ENCODE data around the gene RNF157. TPM values are rescaled to one million over a fixed set of nuclear protein-coding genes. Genes with fewer than 3 reads are reported as not detected.

RNF157 gene
- total RNA-seq, 1 donor from 2014 or later: 18.7 TPM

GRCh38 chr17:76176701-76177574 lies 63.4 kb downstream of the RNF157 start:
- Mint-ChIP-seq H3K4me1 (ENCODE audit: unreplicated experiment) (peaks cover 8% of the 10 kb centered on the region), H3K9me3 (ENCODE audit: unreplicated experiment) (no peaks in the 10 kb centered on the region), H3K36me3 (ENCODE audit: low read depth, unreplicated experiment) (no peaks in the 10 kb centered on the region), H3K4me3 (ENCODE audit: unreplicated experiment) (no peak overlapping the region), H3K27me3 (ENCODE audit: unreplicated experiment) (peaks cover 2% of the 10 kb centered on the region), H3K27ac (ENCODE audit: unreplicated experiment) (no peak overlapping the region)
- DNase-seq (ENCODE audit: low spot score): no peak
- TF ChIP-seq, protein P1, sequence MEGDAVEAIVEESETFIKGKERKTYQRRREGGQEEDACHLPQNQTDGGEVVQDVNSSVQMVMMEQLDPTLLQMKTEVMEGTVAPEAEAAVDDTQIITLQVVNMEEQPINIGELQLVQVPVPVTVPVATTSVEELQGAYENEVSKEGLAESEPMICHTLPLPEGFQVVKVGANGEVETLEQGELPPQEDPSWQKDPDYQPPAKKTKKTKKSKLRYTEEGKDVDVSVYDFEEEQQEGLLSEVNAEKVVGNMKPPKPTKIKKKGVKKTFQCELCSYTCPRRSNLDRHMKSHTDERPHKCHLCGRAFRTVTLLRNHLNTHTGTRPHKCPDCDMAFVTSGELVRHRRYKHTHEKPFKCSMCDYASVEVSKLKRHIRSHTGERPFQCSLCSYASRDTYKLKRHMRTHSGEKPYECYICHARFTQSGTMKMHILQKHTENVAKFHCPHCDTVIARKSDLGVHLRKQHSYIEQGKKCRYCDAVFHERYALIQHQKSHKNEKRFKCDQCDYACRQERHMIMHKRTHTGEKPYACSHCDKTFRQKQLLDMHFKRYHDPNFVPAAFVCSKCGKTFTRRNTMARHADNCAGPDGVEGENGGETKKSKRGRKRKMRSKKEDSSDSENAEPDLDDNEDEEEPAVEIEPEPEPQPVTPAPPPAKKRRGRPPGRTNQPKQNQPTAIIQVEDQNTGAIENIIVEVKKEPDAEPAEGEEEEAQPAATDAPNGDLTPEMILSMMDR (IDR thresholded peaks at IDR 0.05; ENCODE audit: unreplicated experiment): no peak

- Mint-ChIP-seq H3K4me1 (ENCODE audit: unreplicated experiment) (peaks cover 1% of the 10 kb centered on the region), H3K4me3 (ENCODE audit: unreplicated experiment) (no peak overlapping the region), H3K27ac (ENCODE audit: unreplicated experiment) (no peak overlapping the region), H3K36me3 (ENCODE audit: low read depth, unreplicated experiment) (no peaks in the 10 kb centered on the region), H3K9me3 (ENCODE audit: unreplicated experiment) (no peaks in the 10 kb centered on the region), H3K27me3 (ENCODE audit: unreplicated experiment) (peaks cover 2% of the 10 kb centered on the region)
- TF ChIP-seq, protein P1 (IDR thresholded peaks at IDR 0.05; ENCODE audit: unreplicated experiment): no peak
- no peak for DNase-seq (ENCODE audit: low spot score)
Observed at GRCh38 chr17:76174037-76174436, 66.3 kb downstream of the RNF157 start.

- peaks cover 2% of the 10 kb centered on the region for H3K27me3 Mint-ChIP-seq (ENCODE audit: unreplicated experiment)
- no peaks in the 10 kb centered on the region for H3K36me3 Mint-ChIP-seq (ENCODE audit: low read depth, unreplicated experiment)
- H3K4me3 Mint-ChIP-seq (ENCODE audit: unreplicated experiment): no peak overlapping the region
- no peaks in the 10 kb centered on the region for H3K9me3 Mint-ChIP-seq (ENCODE audit: unreplicated experiment)
- no peak for DNase-seq (ENCODE audit: low spot score)
- TF ChIP-seq, protein P1 (IDR thresholded peaks at IDR 0.05; ENCODE audit: unreplicated experiment): no peak
- no peak overlapping the region for H3K27ac Mint-ChIP-seq (ENCODE audit: unreplicated experiment)
- H3K4me1 Mint-ChIP-seq (ENCODE audit: unreplicated experiment): peaks cover 5% of the 10 kb centered on the region
Observed at GRCh38 chr17:76173474-76173873, 66.8 kb downstream of the RNF157 start.

- Mint-ChIP-seq H3K27me3 (ENCODE audit: unreplicated experiment) (no peaks in the 10 kb centered on the region), H3K9me3 (ENCODE audit: unreplicated experiment) (no peaks in the 10 kb centered on the region), H3K27ac (ENCODE audit: unreplicated experiment) (no peak overlapping the region), H3K36me3 (ENCODE audit: low read depth, unreplicated experiment) (no peaks in the 10 kb centered on the region), H3K4me3 (ENCODE audit: unreplicated experiment) (no peak overlapping the region), H3K4me1 (ENCODE audit: unreplicated experiment) (peaks cover 11% of the 10 kb centered on the region)
- TF ChIP-seq, protein P1 (IDR thresholded peaks at IDR 0.05; ENCODE audit: unreplicated experiment): no peak
- DNase-seq (ENCODE audit: low spot score): no peak
Observed at GRCh38 chr17:76171706-76172105, 68.6 kb downstream of the RNF157 start.

DNA sequence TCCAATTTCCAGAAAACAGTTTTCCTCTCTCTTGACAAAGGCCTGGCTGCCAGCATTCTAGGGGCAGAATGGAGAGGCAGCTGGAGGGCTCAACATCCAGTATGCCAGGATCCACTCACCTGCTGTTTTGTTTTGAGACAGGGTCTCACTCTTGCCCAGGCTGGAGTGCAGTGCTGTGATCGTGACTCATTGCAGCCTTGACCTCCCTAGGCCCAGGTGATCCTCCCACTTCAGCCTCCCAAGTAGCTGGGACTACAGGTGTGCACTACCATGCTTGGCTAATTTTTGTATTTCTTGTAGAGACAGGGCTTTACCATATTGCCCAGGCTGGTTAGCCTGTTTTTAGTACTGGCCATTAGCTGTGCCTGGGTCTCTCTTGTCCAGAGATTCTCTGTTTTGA lies 70.2 kb downstream of the RNF157 start:
- TF ChIP-seq, protein P1 (IDR thresholded peaks at IDR 0.05; ENCODE audit: unreplicated experiment): no peak
- Mint-ChIP-seq H3K27me3 (ENCODE audit: unreplicated experiment) (no peaks in the 10 kb centered on the region), H3K9me3 (ENCODE audit: unreplicated experiment) (no peaks in the 10 kb centered on the region), H3K4me1 (ENCODE audit: unreplicated experiment) (peaks cover 11% of the 10 kb centered on the region), H3K27ac (ENCODE audit: unreplicated experiment) (no peak overlapping the region), H3K4me3 (ENCODE audit: unreplicated experiment) (no peak overlapping the region), H3K36me3 (ENCODE audit: low read depth, unreplicated experiment) (no peaks in the 10 kb centered on the region)
- no peak for DNase-seq (ENCODE audit: low spot score)

Data from endothelial cell (in vitro differentiated cells).